H9 (cell line): ENCODE results near the gene TNFAIP6. TPM values are rescaled to one million over a fixed set of nuclear protein-coding genes. Genes with fewer than 3 reads are reported as not detected.
A peak's percentile ranks its signal among the peaks of the same experiment; 100 is the strongest.

Source experiments
- DNase-seq: peaks from one replicate; pipeline ENCODE4 v3.0.0-alpha.2; 2017
- H2AFZ ChIP-seq: one replicate; pipeline ENCODE4 v1.6.1; 2013; ENCODE audit warnings: mild to moderate bottlenecking, low read length, control low read depth, moderate library complexity
- H2AK5ac ChIP-seq: 2 replicates; pipeline ENCODE4 v1.6.1; 2013; ENCODE audit warnings: low read length, control low read depth, mixed read lengths; ENCODE audit not compliant: insufficient read length
- H2BK120ac ChIP-seq: one replicate; pipeline ENCODE4 v1.6.1; 2013; ENCODE audit warnings: low read depth, mild to moderate bottlenecking, low read length, control low read depth, inconsistent platforms; ENCODE audit not compliant: poor library complexity, severe bottlenecking
- H2BK12ac ChIP-seq: 2 replicates; pipeline ENCODE4 v1.6.1; 2013; ENCODE audit warnings: low read length, control low read depth, mixed read lengths, low read depth; ENCODE audit not compliant: insufficient read length
- H2BK15ac ChIP-seq: 2 replicates; pipeline ENCODE4 v1.6.1; 2013; ENCODE audit warnings: low read depth, low read length, control low read depth
- H2BK20ac ChIP-seq: one replicate; pipeline ENCODE4 v1.6.1; 2013; ENCODE audit warnings: low read depth, mild to moderate bottlenecking, low read length, control low read depth, inconsistent platforms; ENCODE audit not compliant: poor library complexity, severe bottlenecking
- H2BK5ac ChIP-seq: 2 replicates; pipeline ENCODE4 v1.6.1; 2013; ENCODE audit warnings: low read length, control low read depth, mixed read lengths; ENCODE audit not compliant: insufficient read length
- H3K14ac ChIP-seq: 2 replicates; pipeline ENCODE4 v1.6.1; 2013; ENCODE audit warnings: low read length, control low read depth; ENCODE audit not compliant: insufficient read depth
- H3K18ac ChIP-seq: 2 replicates; pipeline ENCODE4 v1.6.1; 2013; ENCODE audit warnings: low read depth, mild to moderate bottlenecking, mixed read lengths, low read length, control low read depth; ENCODE audit not compliant: insufficient read length
- H3K23ac ChIP-seq: 2 replicates; pipeline ENCODE4 v1.6.1; 2013; ENCODE audit warnings: low read length, control low read depth, mixed read lengths, low read depth; ENCODE audit not compliant: insufficient read length
- H3K23me2 ChIP-seq: 2 replicates; pipeline ENCODE4 v1.6.1; 2013; ENCODE audit warnings: low read depth, mild to moderate bottlenecking, mixed read lengths, low read length, control low read depth; ENCODE audit not compliant: insufficient read length, poor library complexity, severe bottlenecking
- H3K27ac ChIP-seq: 2 replicates; pipeline ENCODE4 v1.5.1; 2013; ENCODE audit warnings: low read length, control low read depth, mixed read lengths, low read depth; ENCODE audit not compliant: insufficient read length
- H3K27me3 ChIP-seq: 2 replicates; pipeline ENCODE4 v1.6.1; 2013; ENCODE audit warnings: low read length, control low read depth, inconsistent platforms; ENCODE audit not compliant: insufficient read depth
- H3K4ac ChIP-seq: 2 replicates; pipeline ENCODE4 v1.6.1; 2013; ENCODE audit warnings: low read depth, mild to moderate bottlenecking, control low read depth, inconsistent platforms, low read length, moderate library complexity
- H3K4me1 ChIP-seq: 2 replicates; pipeline ENCODE4 v1.6.1; 2013; ENCODE audit warnings: low read length, control low read depth, inconsistent platforms; ENCODE audit not compliant: insufficient read depth
- H3K4me2 ChIP-seq: 2 replicates; pipeline ENCODE4 v1.6.1; 2013; ENCODE audit warnings: low read length, control low read depth, mixed read lengths; ENCODE audit not compliant: insufficient read length, insufficient read depth
- H3K56ac ChIP-seq: 2 replicates; pipeline ENCODE4 v1.6.1; 2013; ENCODE audit warnings: low read depth, mild to moderate bottlenecking, mixed read lengths, low read length, control low read depth; ENCODE audit not compliant: insufficient read length
- H3K79me1 ChIP-seq: 2 replicates; pipeline ENCODE4 v1.6.1; 2013; ENCODE audit warnings: low read depth, mild to moderate bottlenecking, moderate library complexity, low read length, control low read depth, inconsistent platforms; ENCODE audit not compliant: insufficient read depth, poor library complexity, severe bottlenecking
- H3K79me2 ChIP-seq: 2 replicates; pipeline ENCODE4 v1.6.1; 2013; ENCODE audit warnings: low read length, control low read depth, inconsistent platforms; ENCODE audit not compliant: insufficient read depth
- H3K9ac ChIP-seq: 2 replicates; pipeline ENCODE4 v1.6.1; 2013; ENCODE audit warnings: low read length, control low read depth, mixed read lengths; ENCODE audit not compliant: insufficient read length; ENCODE audit errors: extremely low read depth
- H3K9me3 ChIP-seq: one replicate; pipeline ENCODE4 v1.6.1; 2013; ENCODE audit warnings: low read depth, low read length, inconsistent platforms; ENCODE audit not compliant: control insufficient read depth
- H3T11ph ChIP-seq: one replicate; pipeline ENCODE4 v1.6.1; 2013; ENCODE audit warnings: mild to moderate bottlenecking, low read length, control low read depth, inconsistent platforms
- H4K20me1 ChIP-seq: one replicate; pipeline ENCODE4 v1.6.1; 2013; ENCODE audit not compliant: control insufficient read depth, insufficient read length, insufficient read depth
- H4K5ac ChIP-seq: 2 replicates; pipeline ENCODE4 v1.6.1; 2013; ENCODE audit warnings: low read depth, mild to moderate bottlenecking, mixed read lengths, low read length, control low read depth; ENCODE audit not compliant: insufficient read length
- H4K8ac ChIP-seq: replicated peaks from 2 replicates; pipeline ENCODE4 v1.6.1; 2013; ENCODE audit warnings: low read length, control low read depth, mixed read lengths, low read depth; ENCODE audit not compliant: insufficient read length
- H4K91ac ChIP-seq: 2 replicates; pipeline ENCODE4 v1.6.1; 2013; ENCODE audit warnings: low read depth, mild to moderate bottlenecking, moderate library complexity, mixed read lengths, low read length, control low read depth; ENCODE audit not compliant: insufficient read length
- H3K27ac Mint-ChIP-seq, 3 experiments: 2 replicates in 2 of 3; 3 replicates in 1 of 3; pipeline ENCODE4 v1.8.0; 2020 to 2021; ENCODE audit warnings: mixed read lengths in 3 of 3, mild to moderate bottlenecking in 1 of 3, moderate library complexity in 1 of 3
- H3K27me3 Mint-ChIP-seq: 2 replicates; pipeline ENCODE4 v1.8.0; 2021; ENCODE audit warnings: low read depth, mild to moderate bottlenecking, moderate library complexity, mixed read lengths
- H3K36me3 Mint-ChIP-seq, 3 experiments: 2 replicates in 2 of 3; 3 replicates in 1 of 3; pipeline ENCODE4 v1.8.0; 2020 to 2021; ENCODE audit warnings: low read depth in 3 of 3, mixed read lengths in 3 of 3; ENCODE audit not compliant: insufficient read depth in 1 of 3
- H3K4me1 Mint-ChIP-seq, 2 experiments: 2 replicates each; pipeline ENCODE4 v1.8.0; 2020; ENCODE audit warnings: mixed read lengths in 2 of 2
- H3K4me3 Mint-ChIP-seq, 2 experiments: 2 replicates in 1 of 2; 3 replicates in 1 of 2; pipeline ENCODE4 v1.8.0; 2020 to 2021; ENCODE audit warnings: mild to moderate bottlenecking in 2 of 2, mixed read lengths in 2 of 2, moderate library complexity in 1 of 2
- H3K9me3 Mint-ChIP-seq, 2 experiments: 2 replicates in 1 of 2; 3 replicates in 1 of 2; pipeline ENCODE4 v1.8.0; 2020; ENCODE audit warnings: mild to moderate bottlenecking in 2 of 2, mixed read lengths in 2 of 2, moderate library complexity in 1 of 2
- CTCF ChIP-seq: fragments of 200-600 bp; sonication (generic); conservative IDR thresholded peaks from 3 replicates; pipeline ENCODE4 v1.8.0; 2021; ENCODE audit warnings: antibody characterized with exemption, mild to moderate bottlenecking
- WGBS: extraction: QIAGEN DNeasy Blood & Tissue Kit; methylation state at CpG from one replicate; pipeline ENCODE4 v1.1.7; 2013; ENCODE audit warnings: missing lambda C conversion rate, low lambda C conversion rate, mixed read lengths; ENCODE audit not compliant: insufficient read length; ENCODE audit errors: extremely low coverage; 5-methylcytosine and 5-hydroxymethylcytosine counted together
- total RNA-seq: library from RNA; stranded (reverse); gene quantifications from 2 replicates; pipeline ENCODE4 v1.2.1, GENCODE V29; 2021

The TNFAIP6 gene
- total RNA-seq, 1 experiment from 2014 or later, result 1.2 TPM

GRCh38 chr2:151374436-151374835 lies 17.0 kb downstream of the TNFAIP6 start:
- no peak overlapping the region for H3K27ac ChIP-seq
- H3K23me2 ChIP-seq, result no peaks in the 10 kb centered on the region
- no peak overlapping the region for H3K56ac ChIP-seq
- Mint-ChIP-seq H3K4me3 (no peak overlapping the region), H3K4me1 (peaks cover 9 to 13% of the 10 kb centered on the region in 2 experiments), H3K9me3 (no peaks in the 10 kb centered on the region), H3K27me3 (no peaks in the 10 kb centered on the region), H3K36me3 (peaks cover 0 to 4% (median 0%) of the 10 kb centered on the region in 3 experiments; a peak in 1 of 7 replicates), H3K27ac (peak overlapping the region in 1 of 3 experiments; percentile 22; a peak in 3 of 7 replicates)
- H3K79me2 ChIP-seq, result no peaks in the 10 kb centered on the region
- H4K8ac ChIP-seq, result no peak overlapping the region
- no peaks in the 10 kb centered on the region for H3K79me1 ChIP-seq
- no peaks in the 10 kb centered on the region for H4K20me1 ChIP-seq
- H2AFZ ChIP-seq, result no peak overlapping the region
- DNase-seq, result no peak
- H3K4me2 ChIP-seq, result no peak overlapping the region
- no peaks in the 10 kb centered on the region for H3K9me3 ChIP-seq
- no peak overlapping the region for H2BK5ac ChIP-seq
- H3K27me3 ChIP-seq, result no peaks in the 10 kb centered on the region
- no peak overlapping the region for H2BK15ac ChIP-seq
- H4K91ac ChIP-seq, result no peak overlapping the region
- no peak overlapping the region for H3K23ac ChIP-seq
- TF ChIP-seq CTCF, result no peak
- no peak overlapping the region for H3T11ph ChIP-seq
- no peaks in the 10 kb centered on the region; the same call in 1 of the 2 replicates for H3K4me1 ChIP-seq
- no peak overlapping the region for H2BK12ac ChIP-seq
- no peak overlapping the region for H2BK20ac ChIP-seq
- H3K18ac ChIP-seq, result no peak overlapping the region
- no peak overlapping the region for H3K9ac ChIP-seq
- WGBS, result 100% methylated on average over 1 of the region's 3 CpGs
- no peak overlapping the region for H3K4ac ChIP-seq
- no peak overlapping the region for H2BK120ac ChIP-seq
- H3K14ac ChIP-seq, result no peak overlapping the region
- no peak overlapping the region for H4K5ac ChIP-seq
- no peak overlapping the region for H2AK5ac ChIP-seq
